Heart left ventricle (tissue), 16 donors: ENCODE measurements around the gene WFS1. TPM values are rescaled to one million over a fixed set of nuclear protein-coding genes. Genes with fewer than 3 reads are reported as not detected.

ENCODE experiments used
- ATAC-seq, 4 donors: fragments of 200-7000 bp; cut with Tn5 transposase; one replicate each; pipeline ENCODE4 v1.9.1; 2020 to 2022; ENCODE audit warnings: moderate library complexity in 4 of 4, mild to moderate bottlenecking in 3 of 4, moderate number of reproducible peaks in 1 of 4
- DNase-seq, 5 donors: peaks; one replicate each; pipeline ENCODE4 v3.0.0-alpha.2; 2020
- H3K27ac ChIP-seq, 12 donors: fragments of 200-600 bp; sonication (generic) in 4 of 12; one replicate each; pipeline versions ENCODE4 v1.5.0 to v1.8.0; 2016 to 2022; ENCODE audit warnings: mild to moderate bottlenecking in 2 of 12
- H3K27me3 ChIP-seq, 9 donors: fragments of 200-600 bp; sonication (generic) in 2 of 9; one replicate each; pipeline versions ENCODE4 v1.5.1 to v1.8.0; 2016 to 2022; ENCODE audit warnings: mild to moderate bottlenecking in 3 of 9
- H3K36me3 ChIP-seq, 9 donors: fragments of 200-600 bp; sonication (generic) in 2 of 9; one replicate each; pipeline versions ENCODE4 v1.5.0 to v1.8.0; 2018 to 2022; ENCODE audit warnings: mild to moderate bottlenecking in 2 of 9
- H3K4me1 ChIP-seq, 12 donors: fragments of 200-600 bp; sonication (generic) in 4 of 12; one replicate each; pipeline versions ENCODE4 v1.5.0 to v1.8.0; 2016 to 2022; ENCODE audit warnings: mild to moderate bottlenecking in 3 of 12
- H3K4me3 ChIP-seq, 12 donors: fragments of 200-600 bp; sonication (generic) in 4 of 12; one replicate each; pipeline versions ENCODE4 v1.5.0 to v1.8.0; 2017 to 2022; ENCODE audit warnings: mild to moderate bottlenecking in 9 of 12, moderate library complexity in 4 of 12
- H3K9me3 ChIP-seq, 12 donors: fragments of 200-600 bp; sonication (generic) in 4 of 12; one replicate each; pipeline versions ENCODE4 v1.5.0 to v1.8.0; 2016 to 2022; ENCODE audit warnings: mild to moderate bottlenecking in 1 of 12
- CTCF ChIP-seq, 12 donors: fragments of 200-600 bp; sonication (generic) in 4 of 12; IDR thresholded peaks; one replicate each; pipeline versions ENCODE4 v1.5.0 to v1.8.0; 2018 to 2022; ENCODE audit warnings: antibody characterized with exemption in 12 of 12, mild to moderate bottlenecking in 5 of 12
- POLR2A ChIP-seq, 2 donors: fragments of 450-650 bp; IDR thresholded peaks; one replicate each; pipeline ENCODE4 v1.6.1; 2017; ENCODE audit warnings: antibody characterized with exemption in 2 of 2, mild to moderate bottlenecking in 2 of 2, moderate library complexity in 2 of 2
- WGBS, 4 donors: extraction: QIAGEN DNeasy Blood & Tissue Kit in 2 of 4; methylation state at CpG; one replicate each; pipeline versions ENCODE4 v1.1.5 to v1.1.7; 2013 to 2018; 5-methylcytosine and 5-hydroxymethylcytosine counted together
- intact Hi-C, 10 donors: fragments of 100-400 bp; cut with DNase I; formaldehyde crosslinking; loops; one replicate each; pipeline versions ENCODE4 v1.11.1 to v1.14.2; 2022
- long read RNA-seq, 3 donors: library from polyadenylated mRNA; unstranded; transcript quantifications; one replicate each; pipeline ENCODE4 v2.0.0, GENCODE V29; 2020 to 2021
- polyA plus RNA-seq, 2 donors: library from polyadenylated mRNA; stranded (reverse); fragments of 200-250 nt; gene quantifications; one replicate each; pipeline ENCODE4 v1.2.3, GENCODE V29; 2013
- total RNA-seq, 9 donors: library from RNA; depleted of rRNA in 2 of 9; stranded (reverse); fragments of >200 nt in 2 of 9; fragmentation: NEBNext Ultra II Directional in 3 of 9; extraction: Animal tissue kit (Norgen Biotek cat#: 25700) in 3 of 9; gene quantifications; one replicate each; pipeline versions ENCODE4 v1.1.0 to v1.2.4, GENCODE V29; 2016 to 2023
- donor health status: ischemic (EF 13 %, LVEDD 7.1; RV severe dilation, severe dysfunction).
- donor health status: healthy with polysubstance abuse.
- donor health status: DM: no; HTN: yes; CAD: no.
- donor health status: DM: no; HTN: no; CAD: no.
- donor health status: ischemic (EF 25% LVEDD 6.9; RV normal size, moderate dysfunction).
- donor health status: ischemic (EF 25% LVEDD 5.7; RV mildly dilated, moderate dysfunction).
- donor health status: healthy.
- donor health status: DM: yes; HTN: yes; CAD: no.
- donor health status: ischemic (EF 35%, LVEDD 5.7; RV mildly dilated, moderate dysfunction).
- donor health status: nonischemic (EF 11% LVEDD 7.7; RV severe dilation, severe dysfunction).
- donor health status: DM: yes; HTN: yes; CAD: no.
- donor health status: PGD.
- donor health status: ischemic (EF 29% LVEDD 5.4; RV normal size, mild dysfunction).
- donor health status: nonischemic (EF 23%, LVEDD 6.1; RV moderate dilation, normal function).

Gene WFS1
- total RNA-seq (100 to 1,000 TPM in 2 of 9 donors, 10 to 100 TPM in 7; 55.5 to 202 (median 74.7) TPM), polyA plus RNA-seq (10 to 100 TPM; 44.8 to 62.1 TPM)
- long read RNA-seq, donor 1, transcript WFS1-202 (8 exons, 3,255 nt), result minor isoform, 12 of 189 reads
- long read RNA-seq, donor 1, transcript WFS1-201 (8 exons, 3,640 nt), result major isoform, 69 of 189 reads
- long read RNA-seq, donor 1, partial matches to known transcripts, result 101 of 189 reads
- long read RNA-seq, donor 1, other reads (novel, unspliced or antisense), result 3 of 189 reads
- long read RNA-seq, donor 2, transcript WFS1-201 (8 exons, 3,640 nt), result major isoform, 172 of 545 reads
- long read RNA-seq, donor 2, transcript WFS1-202 (8 exons, 3,255 nt), result minor isoform, 40 of 545 reads
- long read RNA-seq, donor 2, transcript WFS1-206 (2 exons, 570 nt), result minor isoform, 12 of 545 reads
- long read RNA-seq, donor 2, transcript WFS1-205 (5 exons, 3,655 nt), result minor isoform, 7 of 545 reads
- long read RNA-seq, donor 2, partial matches to known transcripts, result 299 of 545 reads
- long read RNA-seq, donor 2, other reads (novel, unspliced or antisense), result 15 of 545 reads
- long read RNA-seq, donor 3, transcript WFS1-202 (8 exons, 3,255 nt), result minor isoform, 14 of 139 reads
- long read RNA-seq, donor 3, transcript WFS1-201 (8 exons, 3,640 nt), result major isoform, 55 of 139 reads
- long read RNA-seq, donor 3, partial matches to known transcripts, result 60 of 139 reads
- long read RNA-seq, donor 3, other reads (novel, unspliced or antisense), result 4 of 139 reads

- ATAC-seq (peak; percentile 98 to 99 (median 98)), DNase-seq (peak; percentile 99)
- H3K27me3 ChIP-seq, result no peaks in the 10 kb centered on the region
- H3K4me3 ChIP-seq, result peak within 1 kb of the TSS; percentile 70 to 99 (median 88)
- TF ChIP-seq POLR2A (IDR thresholded peaks at IDR 0.05) (peak; percentile 82 to 96), CTCF (IDR thresholded peaks at IDR 0.05) (peak in 1 of 12 donors; percentile 5)
- H3K27ac ChIP-seq, result peak within 1 kb of the TSS; percentile 59 to 94 (median 85)
- peaks cover 10 to 54% (median 46%) of the 10 kb centered on the region in 12 donors for H3K4me1 ChIP-seq
- no peaks in the 10 kb centered on the region for H3K9me3 ChIP-seq
- no peaks in the 10 kb centered on the region for H3K36me3 ChIP-seq
- WGBS, 4 donors, result 1% methylated on average over 60 to 104 of the region's 104 CpGs; no CpG with 5 or more reads in 1 of the 4 donors
- intact Hi-C loops, result loop anchor here in 2 of 10 donors (5.0 kb wide), 1 partner anchor 37 kb away; no protein-coding TSS in a partner anchor
Observed at GRCh38 chr4:6269616-6270511, at the start of gene WFS1. Gene WFS1 (plus strand): TSS chr4:6269850. CDS start chr4:6277456, 7,606 bp downstream.

GRCh38 chr4:6221301-6221850 is 48.3 kb upstream of the WFS1 start:
- Histone ChIP-seq H3K36me3 (no peaks in the 10 kb centered on the region), H3K27ac (no peak overlapping the region), H3K27me3 (peaks cover 7 to 57% (median 26%) of the 10 kb centered on the region in 9 donors), H3K4me3 (peak overlapping the region in 10 of 12 donors; percentile 16 to 46 (median 38)), H3K4me1 (peaks cover 0 to 9% (median 0%) of the 10 kb centered on the region in 12 donors), H3K9me3 (peaks cover 0 to 8% (median 0%) of the 10 kb centered on the region in 12 donors)
- intact Hi-C loops, result no loop called here
- DNase-seq (no peak), ATAC-seq (no peak)
- TF ChIP-seq CTCF (IDR thresholded peaks at IDR 0.05) (no peak), POLR2A (IDR thresholded peaks at IDR 0.05) (no peak)
- 11 to 17% (median 15%) methylated on average over 16 of the region's 16 CpGs for WGBS, 4 donors

GRCh38 chr4:6221851-6222760 is 47.5 kb upstream of the WFS1 start:
- 8 to 25% (median 9%) methylated on average over 39 to 84 of the region's 84 CpGs for WGBS, 4 donors
- DNase-seq (peak in 3 of 5 donors; percentile 31 to 67 (median 63)), ATAC-seq (peak; percentile 55 to 91 (median 86))
- Histone ChIP-seq H3K27me3 (peaks cover 7 to 57% (median 26%) of the 10 kb centered on the region in 9 donors), H3K36me3 (no peaks in the 10 kb centered on the region), H3K9me3 (peaks cover 0 to 8% (median 0%) of the 10 kb centered on the region in 12 donors), H3K4me3 (peak overlapping the region in 10 of 12 donors; percentile 16 to 46 (median 38)), H3K4me1 (peaks cover 0 to 9% (median 0%) of the 10 kb centered on the region in 12 donors), H3K27ac (no peak overlapping the region)
- intact Hi-C loops, result no loop called here
- TF ChIP-seq POLR2A (IDR thresholded peaks at IDR 0.05), result no peak
- no peak for TF ChIP-seq CTCF (IDR thresholded peaks at IDR 0.05)
